Hepatocyte (in vitro differentiated cells): ENCODE results near the gene THEMIS2.

Experiments
- EZH2 ChIP-seq: fragments of 200-600 bp; sonication (generic); IDR thresholded peaks from 2 replicates; pipeline ENCODE4 v1.6.1; 2016; ENCODE audit warnings: antibody characterized with exemption, mild to moderate bottlenecking, borderline replicate concordance
- TF ChIP-seq, protein P1 (sequence below): fragments of 200-600 bp; sonication (generic); IDR thresholded peaks from 2 replicates; pipeline ENCODE4 v1.5.1; 2016; ENCODE audit warnings: antibody characterized with exemption, mild to moderate bottlenecking; ENCODE audit not compliant: poor library complexity

DNA sequence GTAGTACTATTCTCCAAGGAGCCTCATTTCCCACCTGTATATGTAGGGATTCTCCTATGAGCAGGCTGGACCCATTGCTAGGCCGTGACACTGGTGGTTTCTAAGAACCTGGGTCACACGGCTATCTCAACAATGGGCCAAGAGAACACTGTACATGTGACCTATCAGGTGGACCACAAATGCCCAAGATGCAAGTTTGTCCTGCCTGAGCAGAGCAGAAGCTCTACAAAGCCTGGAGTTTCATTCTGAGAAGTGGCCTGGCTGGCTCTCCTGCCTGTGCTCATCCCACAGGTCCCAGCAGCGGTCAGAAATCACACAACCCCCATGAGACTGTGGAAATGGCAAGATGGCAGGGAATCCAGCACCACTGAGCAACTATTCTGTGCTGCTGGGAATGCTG is 17.2 kb downstream of the THEMIS2 start:
- TF ChIP-seq EZH2, result no peak
- TF ChIP-seq, protein P1, sequence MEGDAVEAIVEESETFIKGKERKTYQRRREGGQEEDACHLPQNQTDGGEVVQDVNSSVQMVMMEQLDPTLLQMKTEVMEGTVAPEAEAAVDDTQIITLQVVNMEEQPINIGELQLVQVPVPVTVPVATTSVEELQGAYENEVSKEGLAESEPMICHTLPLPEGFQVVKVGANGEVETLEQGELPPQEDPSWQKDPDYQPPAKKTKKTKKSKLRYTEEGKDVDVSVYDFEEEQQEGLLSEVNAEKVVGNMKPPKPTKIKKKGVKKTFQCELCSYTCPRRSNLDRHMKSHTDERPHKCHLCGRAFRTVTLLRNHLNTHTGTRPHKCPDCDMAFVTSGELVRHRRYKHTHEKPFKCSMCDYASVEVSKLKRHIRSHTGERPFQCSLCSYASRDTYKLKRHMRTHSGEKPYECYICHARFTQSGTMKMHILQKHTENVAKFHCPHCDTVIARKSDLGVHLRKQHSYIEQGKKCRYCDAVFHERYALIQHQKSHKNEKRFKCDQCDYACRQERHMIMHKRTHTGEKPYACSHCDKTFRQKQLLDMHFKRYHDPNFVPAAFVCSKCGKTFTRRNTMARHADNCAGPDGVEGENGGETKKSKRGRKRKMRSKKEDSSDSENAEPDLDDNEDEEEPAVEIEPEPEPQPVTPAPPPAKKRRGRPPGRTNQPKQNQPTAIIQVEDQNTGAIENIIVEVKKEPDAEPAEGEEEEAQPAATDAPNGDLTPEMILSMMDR, result no peak
